ENCODE data around the gene PPP4R4.
"Not testable (repeated sequence)": the region's sequence is repeated elsewhere in the genome, so short reads cannot be mapped to it uniquely, and the experiment has no call there.

PPP4R4 gene

GRCh38 chr14:94292872-94293577 is 118.9 kb downstream of the PPP4R4 start, which contains the start of gene SERPINA10:
SERPINA10 (minus strand) TSS chr14:94293268; CDS start chr14:94290593, 2,675 bp downstream.
- Histone ChIP-seq H3K9ac (ENCODE audit: low read length) (no peak within 1 kb of the TSS), H3K27ac (ENCODE audit: low read depth, low read length) (no peak within 1 kb of the TSS), H3K27me3 (ENCODE audit: control insufficient read depth, insufficient read depth, low read length) (no peaks in the 10 kb centered on the region), H3K36me3 (ENCODE audit: control insufficient read depth, insufficient read depth, low read length) (no peaks in the 10 kb centered on the region), H3K4me3 (ENCODE audit: low read depth, low read length) (no peak within 1 kb of the TSS), H3K4me1 (ENCODE audit: control insufficient read depth, insufficient read depth, low read length) (peaks cover 5% of the 10 kb centered on the region; the same call in 1 of the 2 replicates), H3K9me3 (ENCODE audit: control insufficient read depth, insufficient read depth, low read depth, low read length) (no peaks in the 10 kb centered on the region)

- no peak overlapping the region for H3K27ac ChIP-seq (ENCODE audit: low read depth, low read length)
- H3K36me3 ChIP-seq (ENCODE audit: control insufficient read depth, insufficient read depth, low read length) = no peaks in the 10 kb centered on the region
- no peak overlapping the region for H3K9ac ChIP-seq (ENCODE audit: low read length)
- peaks cover 5% of the 10 kb centered on the region; the same call in 1 of the 2 replicates for H3K4me1 ChIP-seq (ENCODE audit: control insufficient read depth, insufficient read depth, low read length)
- no peaks in the 10 kb centered on the region for H3K9me3 ChIP-seq (ENCODE audit: control insufficient read depth, insufficient read depth, low read depth, low read length)
- no peaks in the 10 kb centered on the region for H3K27me3 ChIP-seq (ENCODE audit: control insufficient read depth, insufficient read depth, low read length)
- no peak overlapping the region for H3K4me3 ChIP-seq (ENCODE audit: low read depth, low read length)
Observed at GRCh38 chr14:94293578-94293924, 119.4 kb downstream of the PPP4R4 start.

GRCh38 chr14:94295360-94296180 is 121.4 kb downstream of the PPP4R4 start:
- Histone ChIP-seq H3K36me3 (ENCODE audit: control insufficient read depth, insufficient read depth, low read length) (no peaks in the 10 kb centered on the region), H3K27me3 (ENCODE audit: control insufficient read depth, insufficient read depth, low read length) (no peaks in the 10 kb centered on the region), H3K27ac (ENCODE audit: low read depth, low read length) (no peak overlapping the region), H3K4me3 (ENCODE audit: low read depth, low read length) (no peak overlapping the region), H3K9ac (ENCODE audit: low read length) (no peak overlapping the region), H3K4me1 (ENCODE audit: control insufficient read depth, insufficient read depth, low read length) (no peaks in the 10 kb centered on the region), H3K9me3 (ENCODE audit: control insufficient read depth, insufficient read depth, low read depth, low read length) (no peaks in the 10 kb centered on the region)

GRCh38 chr14:94296181-94296545 is 122.0 kb downstream of the PPP4R4 start:
- H3K9ac ChIP-seq (ENCODE audit: low read length); H3K9me3 ChIP-seq (ENCODE audit: control insufficient read depth, insufficient read depth, low read depth, low read length); H3K27ac ChIP-seq (ENCODE audit: low read depth, low read length); H3K27me3 ChIP-seq (ENCODE audit: control insufficient read depth, insufficient read depth, low read length); H3K4me1 ChIP-seq (ENCODE audit: control insufficient read depth, insufficient read depth, low read length); H3K36me3 ChIP-seq (ENCODE audit: control insufficient read depth, insufficient read depth, low read length); H3K4me3 ChIP-seq (ENCODE audit: low read depth, low read length): not testable (repeated sequence)

GRCh38 chr14:94298130-94298529 is 124.0 kb downstream of the PPP4R4 start:
- Histone ChIP-seq H3K36me3 (ENCODE audit: control insufficient read depth, insufficient read depth, low read length) (no peaks in the 10 kb centered on the region), H3K27ac (ENCODE audit: low read depth, low read length) (no peak overlapping the region), H3K9ac (ENCODE audit: low read length) (no peak overlapping the region), H3K4me3 (ENCODE audit: low read depth, low read length) (no peak overlapping the region), H3K4me1 (ENCODE audit: control insufficient read depth, insufficient read depth, low read length) (no peaks in the 10 kb centered on the region), H3K9me3 (ENCODE audit: control insufficient read depth, insufficient read depth, low read depth, low read length) (no peaks in the 10 kb centered on the region), H3K27me3 (ENCODE audit: control insufficient read depth, insufficient read depth, low read length) (no peaks in the 10 kb centered on the region)

- Histone ChIP-seq H3K9me3 (ENCODE audit: control insufficient read depth, insufficient read depth, low read depth, low read length) (peaks cover 6% of the 10 kb centered on the region), H3K4me3 (ENCODE audit: low read depth, low read length) (no peak overlapping the region), H3K4me1 (ENCODE audit: control insufficient read depth, insufficient read depth, low read length) (no peaks in the 10 kb centered on the region), H3K27ac (ENCODE audit: low read depth, low read length) (no peak overlapping the region), H3K9ac (ENCODE audit: low read length) (no peak overlapping the region), H3K36me3 (ENCODE audit: control insufficient read depth, insufficient read depth, low read length) (no peaks in the 10 kb centered on the region), H3K27me3 (ENCODE audit: control insufficient read depth, insufficient read depth, low read length) (no peaks in the 10 kb centered on the region)
Observed at GRCh38 chr14:94303111-94303510, 129.0 kb downstream of the PPP4R4 start.

GRCh38 chr14:94304243-94304642 is 130.1 kb downstream of the PPP4R4 start:
- Histone ChIP-seq H3K36me3 (ENCODE audit: control insufficient read depth, insufficient read depth, low read length) (no peaks in the 10 kb centered on the region), H3K27me3 (ENCODE audit: control insufficient read depth, insufficient read depth, low read length) (no peaks in the 10 kb centered on the region), H3K4me1 (ENCODE audit: control insufficient read depth, insufficient read depth, low read length) (no peaks in the 10 kb centered on the region), H3K9ac (ENCODE audit: low read length) (no peak overlapping the region), H3K9me3 (ENCODE audit: control insufficient read depth, insufficient read depth, low read depth, low read length) (peaks cover 10% of the 10 kb centered on the region), H3K27ac (ENCODE audit: low read depth, low read length) (no peak overlapping the region), H3K4me3 (ENCODE audit: low read depth, low read length) (no peak overlapping the region)

- peaks cover 14% of the 10 kb centered on the region for H3K9me3 ChIP-seq (ENCODE audit: control insufficient read depth, insufficient read depth, low read depth, low read length)
- no peaks in the 10 kb centered on the region for H3K36me3 ChIP-seq (ENCODE audit: control insufficient read depth, insufficient read depth, low read length)
- no peaks in the 10 kb centered on the region for H3K4me1 ChIP-seq (ENCODE audit: control insufficient read depth, insufficient read depth, low read length)
- no peaks in the 10 kb centered on the region for H3K27me3 ChIP-seq (ENCODE audit: control insufficient read depth, insufficient read depth, low read length)
- H3K9ac ChIP-seq (ENCODE audit: low read length) = no peak overlapping the region
- H3K4me3 ChIP-seq (ENCODE audit: low read depth, low read length) = no peak overlapping the region
- H3K27ac ChIP-seq (ENCODE audit: low read depth, low read length) = no peak overlapping the region
Observed at GRCh38 chr14:94305620-94306019, 131.5 kb downstream of the PPP4R4 start.

GRCh38 chr14:94306047-94306978 is 132.2 kb downstream of the PPP4R4 start:
- no peaks in the 10 kb centered on the region for H3K4me1 ChIP-seq (ENCODE audit: control insufficient read depth, insufficient read depth, low read length)
- H3K4me3 ChIP-seq (ENCODE audit: low read depth, low read length) = no peak overlapping the region
- no peaks in the 10 kb centered on the region for H3K27me3 ChIP-seq (ENCODE audit: control insufficient read depth, insufficient read depth, low read length)
- no peak overlapping the region for H3K9ac ChIP-seq (ENCODE audit: low read length)
- no peak overlapping the region for H3K27ac ChIP-seq (ENCODE audit: low read depth, low read length)
- H3K9me3 ChIP-seq (ENCODE audit: control insufficient read depth, insufficient read depth, low read depth, low read length) = peaks cover 14% of the 10 kb centered on the region
- no peaks in the 10 kb centered on the region for H3K36me3 ChIP-seq (ENCODE audit: control insufficient read depth, insufficient read depth, low read length)

GRCh38 chr14:94307410-94307992 is 133.4 kb downstream of the PPP4R4 start:
- Histone ChIP-seq H3K4me1 (ENCODE audit: control insufficient read depth, insufficient read depth, low read length) (no peaks in the 10 kb centered on the region), H3K27ac (ENCODE audit: low read depth, low read length) (no peak overlapping the region)

More at GRCh38 chr14:94307410-94307992, 133.4 kb downstream of the PPP4R4 start:
- Histone ChIP-seq H3K9ac (ENCODE audit: low read length) (no peak overlapping the region), H3K4me3 (ENCODE audit: low read depth, low read length) (no peak overlapping the region), H3K9me3 (ENCODE audit: control insufficient read depth, insufficient read depth, low read depth, low read length) (peaks cover 14% of the 10 kb centered on the region), H3K27me3 (ENCODE audit: control insufficient read depth, insufficient read depth, low read length) (no peaks in the 10 kb centered on the region), H3K36me3 (ENCODE audit: control insufficient read depth, insufficient read depth, low read length) (no peaks in the 10 kb centered on the region)
